H9 (cell line): ENCODE results near the gene CLEC14A. TPM values are rescaled to one million over a fixed set of nuclear protein-coding genes. Genes with fewer than 3 reads are reported as not detected.

Experiments
- DNase-seq: peaks from one replicate; pipeline ENCODE4 v3.0.0-alpha.2; 2017
- H2AFZ ChIP-seq: one replicate; pipeline ENCODE4 v1.6.1; 2013; ENCODE audit warnings: mild to moderate bottlenecking, low read length, control low read depth, moderate library complexity
- H2AK5ac ChIP-seq: 2 replicates; pipeline ENCODE4 v1.6.1; 2013; ENCODE audit warnings: low read length, control low read depth, mixed read lengths; ENCODE audit not compliant: insufficient read length
- H2BK120ac ChIP-seq: one replicate; pipeline ENCODE4 v1.6.1; 2013; ENCODE audit warnings: low read depth, mild to moderate bottlenecking, low read length, control low read depth, inconsistent platforms; ENCODE audit not compliant: poor library complexity, severe bottlenecking
- H2BK12ac ChIP-seq: 2 replicates; pipeline ENCODE4 v1.6.1; 2013; ENCODE audit warnings: low read length, control low read depth, mixed read lengths, low read depth; ENCODE audit not compliant: insufficient read length
- H2BK15ac ChIP-seq: 2 replicates; pipeline ENCODE4 v1.6.1; 2013; ENCODE audit warnings: low read depth, low read length, control low read depth
- H2BK20ac ChIP-seq: one replicate; pipeline ENCODE4 v1.6.1; 2013; ENCODE audit warnings: low read depth, mild to moderate bottlenecking, low read length, control low read depth, inconsistent platforms; ENCODE audit not compliant: poor library complexity, severe bottlenecking
- H2BK5ac ChIP-seq: 2 replicates; pipeline ENCODE4 v1.6.1; 2013; ENCODE audit warnings: low read length, control low read depth, mixed read lengths; ENCODE audit not compliant: insufficient read length
- H3K14ac ChIP-seq: 2 replicates; pipeline ENCODE4 v1.6.1; 2013; ENCODE audit warnings: low read length, control low read depth; ENCODE audit not compliant: insufficient read depth
- H3K18ac ChIP-seq: 2 replicates; pipeline ENCODE4 v1.6.1; 2013; ENCODE audit warnings: low read depth, mild to moderate bottlenecking, mixed read lengths, low read length, control low read depth; ENCODE audit not compliant: insufficient read length
- H3K23ac ChIP-seq: 2 replicates; pipeline ENCODE4 v1.6.1; 2013; ENCODE audit warnings: low read length, control low read depth, mixed read lengths, low read depth; ENCODE audit not compliant: insufficient read length
- H3K23me2 ChIP-seq: 2 replicates; pipeline ENCODE4 v1.6.1; 2013; ENCODE audit warnings: low read depth, mild to moderate bottlenecking, mixed read lengths, low read length, control low read depth; ENCODE audit not compliant: insufficient read length, poor library complexity, severe bottlenecking
- H3K27ac ChIP-seq: 2 replicates; pipeline ENCODE4 v1.5.1; 2013; ENCODE audit warnings: low read length, control low read depth, mixed read lengths, low read depth; ENCODE audit not compliant: insufficient read length
- H3K27me3 ChIP-seq: 2 replicates; pipeline ENCODE4 v1.6.1; 2013; ENCODE audit warnings: low read length, control low read depth, inconsistent platforms; ENCODE audit not compliant: insufficient read depth
- H3K4ac ChIP-seq: 2 replicates; pipeline ENCODE4 v1.6.1; 2013; ENCODE audit warnings: low read depth, mild to moderate bottlenecking, control low read depth, inconsistent platforms, low read length, moderate library complexity
- H3K4me1 ChIP-seq: 2 replicates; pipeline ENCODE4 v1.6.1; 2013; ENCODE audit warnings: low read length, control low read depth, inconsistent platforms; ENCODE audit not compliant: insufficient read depth
- H3K4me2 ChIP-seq: 2 replicates; pipeline ENCODE4 v1.6.1; 2013; ENCODE audit warnings: low read length, control low read depth, mixed read lengths; ENCODE audit not compliant: insufficient read length, insufficient read depth
- H3K56ac ChIP-seq: 2 replicates; pipeline ENCODE4 v1.6.1; 2013; ENCODE audit warnings: low read depth, mild to moderate bottlenecking, mixed read lengths, low read length, control low read depth; ENCODE audit not compliant: insufficient read length
- H3K79me1 ChIP-seq: 2 replicates; pipeline ENCODE4 v1.6.1; 2013; ENCODE audit warnings: low read depth, mild to moderate bottlenecking, moderate library complexity, low read length, control low read depth, inconsistent platforms; ENCODE audit not compliant: insufficient read depth, poor library complexity, severe bottlenecking
- H3K79me2 ChIP-seq: 2 replicates; pipeline ENCODE4 v1.6.1; 2013; ENCODE audit warnings: low read length, control low read depth, inconsistent platforms; ENCODE audit not compliant: insufficient read depth
- H3K9ac ChIP-seq: 2 replicates; pipeline ENCODE4 v1.6.1; 2013; ENCODE audit warnings: low read length, control low read depth, mixed read lengths; ENCODE audit not compliant: insufficient read length; ENCODE audit errors: extremely low read depth
- H3K9me3 ChIP-seq: one replicate; pipeline ENCODE4 v1.6.1; 2013; ENCODE audit warnings: low read depth, low read length, inconsistent platforms; ENCODE audit not compliant: control insufficient read depth
- H3T11ph ChIP-seq: one replicate; pipeline ENCODE4 v1.6.1; 2013; ENCODE audit warnings: mild to moderate bottlenecking, low read length, control low read depth, inconsistent platforms
- H4K20me1 ChIP-seq: one replicate; pipeline ENCODE4 v1.6.1; 2013; ENCODE audit not compliant: control insufficient read depth, insufficient read length, insufficient read depth
- H4K5ac ChIP-seq: 2 replicates; pipeline ENCODE4 v1.6.1; 2013; ENCODE audit warnings: low read depth, mild to moderate bottlenecking, mixed read lengths, low read length, control low read depth; ENCODE audit not compliant: insufficient read length
- H4K8ac ChIP-seq: replicated peaks from 2 replicates; pipeline ENCODE4 v1.6.1; 2013; ENCODE audit warnings: low read length, control low read depth, mixed read lengths, low read depth; ENCODE audit not compliant: insufficient read length
- H4K91ac ChIP-seq: 2 replicates; pipeline ENCODE4 v1.6.1; 2013; ENCODE audit warnings: low read depth, mild to moderate bottlenecking, moderate library complexity, mixed read lengths, low read length, control low read depth; ENCODE audit not compliant: insufficient read length
- H3K27ac Mint-ChIP-seq, 3 experiments: 2 replicates in 2 of 3; 3 replicates in 1 of 3; pipeline ENCODE4 v1.8.0; 2020 to 2021; ENCODE audit warnings: mixed read lengths in 3 of 3, mild to moderate bottlenecking in 1 of 3, moderate library complexity in 1 of 3
- H3K27me3 Mint-ChIP-seq: 2 replicates; pipeline ENCODE4 v1.8.0; 2021; ENCODE audit warnings: low read depth, mild to moderate bottlenecking, moderate library complexity, mixed read lengths
- H3K36me3 Mint-ChIP-seq, 3 experiments: 2 replicates in 2 of 3; 3 replicates in 1 of 3; pipeline ENCODE4 v1.8.0; 2020 to 2021; ENCODE audit warnings: low read depth in 3 of 3, mixed read lengths in 3 of 3; ENCODE audit not compliant: insufficient read depth in 1 of 3
- H3K4me1 Mint-ChIP-seq, 2 experiments: 2 replicates each; pipeline ENCODE4 v1.8.0; 2020; ENCODE audit warnings: mixed read lengths in 2 of 2
- H3K4me3 Mint-ChIP-seq, 2 experiments: 2 replicates in 1 of 2; 3 replicates in 1 of 2; pipeline ENCODE4 v1.8.0; 2020 to 2021; ENCODE audit warnings: mild to moderate bottlenecking in 2 of 2, mixed read lengths in 2 of 2, moderate library complexity in 1 of 2
- H3K9me3 Mint-ChIP-seq, 2 experiments: 2 replicates in 1 of 2; 3 replicates in 1 of 2; pipeline ENCODE4 v1.8.0; 2020; ENCODE audit warnings: mild to moderate bottlenecking in 2 of 2, mixed read lengths in 2 of 2, moderate library complexity in 1 of 2
- WGBS: extraction: QIAGEN DNeasy Blood & Tissue Kit; methylation state at CpG from one replicate; pipeline ENCODE4 v1.1.7; 2013; ENCODE audit warnings: missing lambda C conversion rate, low lambda C conversion rate, mixed read lengths; ENCODE audit not compliant: insufficient read length; ENCODE audit errors: extremely low coverage; 5-methylcytosine and 5-hydroxymethylcytosine counted together
- total RNA-seq: library from RNA; stranded (reverse); gene quantifications from 2 replicates; pipeline ENCODE4 v1.2.1, GENCODE V29; 2021
- TF ChIP-seq, protein P1 (sequence below): fragments of 200-600 bp; sonication (generic); conservative IDR thresholded peaks from 3 replicates; pipeline ENCODE4 v1.8.0; 2021; ENCODE audit warnings: antibody characterized with exemption, mild to moderate bottlenecking

Gene CLEC14A
- total RNA-seq, 1 experiment from 2014 or later: not detected

- peaks cover 19% of the 10 kb centered on the region for H3K23me2 ChIP-seq
- H4K91ac ChIP-seq: no peak overlapping the region
- Mint-ChIP-seq H3K27ac (no peak overlapping the region), H3K4me3 (peak overlapping the region; percentile 50 to 83), H3K9me3 (peaks cover 13 to 18% of the 10 kb centered on the region in 2 experiments), H3K4me1 (peaks cover 25 to 39% of the 10 kb centered on the region in 2 experiments), H3K36me3 (peaks cover 0 to 6% (median 0%) of the 10 kb centered on the region in 3 experiments; a peak in 3 of 7 replicates), H3K27me3 (peaks cover 85% of the 10 kb centered on the region)
- no peak overlapping the region for H4K5ac ChIP-seq
- no peak overlapping the region for H3K4ac ChIP-seq
- no peak overlapping the region for H3T11ph ChIP-seq
- no peak overlapping the region for H2BK5ac ChIP-seq
- no peaks in the 10 kb centered on the region for H3K79me2 ChIP-seq
- H2BK12ac ChIP-seq: no peak overlapping the region
- WGBS: no CpG with 5 or more reads among the region's 59 CpGs
- H4K8ac ChIP-seq: no peak overlapping the region
- H3K4me2 ChIP-seq: peak overlapping the region; percentile 62
- no peak overlapping the region for H3K27ac ChIP-seq
- no peaks in the 10 kb centered on the region for H3K79me1 ChIP-seq
- H3K4me1 ChIP-seq: no peaks in the 10 kb centered on the region
- no peaks in the 10 kb centered on the region for H4K20me1 ChIP-seq
- no peak overlapping the region for H2BK20ac ChIP-seq
- H2BK120ac ChIP-seq: no peak overlapping the region
- H3K18ac ChIP-seq: no peak overlapping the region
- H2BK15ac ChIP-seq: no peak overlapping the region
- H3K14ac ChIP-seq: no peak overlapping the region
- TF ChIP-seq, protein P1, sequence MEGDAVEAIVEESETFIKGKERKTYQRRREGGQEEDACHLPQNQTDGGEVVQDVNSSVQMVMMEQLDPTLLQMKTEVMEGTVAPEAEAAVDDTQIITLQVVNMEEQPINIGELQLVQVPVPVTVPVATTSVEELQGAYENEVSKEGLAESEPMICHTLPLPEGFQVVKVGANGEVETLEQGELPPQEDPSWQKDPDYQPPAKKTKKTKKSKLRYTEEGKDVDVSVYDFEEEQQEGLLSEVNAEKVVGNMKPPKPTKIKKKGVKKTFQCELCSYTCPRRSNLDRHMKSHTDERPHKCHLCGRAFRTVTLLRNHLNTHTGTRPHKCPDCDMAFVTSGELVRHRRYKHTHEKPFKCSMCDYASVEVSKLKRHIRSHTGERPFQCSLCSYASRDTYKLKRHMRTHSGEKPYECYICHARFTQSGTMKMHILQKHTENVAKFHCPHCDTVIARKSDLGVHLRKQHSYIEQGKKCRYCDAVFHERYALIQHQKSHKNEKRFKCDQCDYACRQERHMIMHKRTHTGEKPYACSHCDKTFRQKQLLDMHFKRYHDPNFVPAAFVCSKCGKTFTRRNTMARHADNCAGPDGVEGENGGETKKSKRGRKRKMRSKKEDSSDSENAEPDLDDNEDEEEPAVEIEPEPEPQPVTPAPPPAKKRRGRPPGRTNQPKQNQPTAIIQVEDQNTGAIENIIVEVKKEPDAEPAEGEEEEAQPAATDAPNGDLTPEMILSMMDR: peak; percentile 19; the same call in 1 of the 3 replicates
- no peaks in the 10 kb centered on the region for H3K9me3 ChIP-seq
- DNase-seq: peak; percentile 60
- peaks cover 65% of the 10 kb centered on the region for H3K27me3 ChIP-seq
- H3K23ac ChIP-seq: no peak overlapping the region
- H3K9ac ChIP-seq: no peak overlapping the region
- H2AFZ ChIP-seq: no peak overlapping the region
- H2AK5ac ChIP-seq: no peak overlapping the region
- no peak overlapping the region for H3K56ac ChIP-seq
Measured at GRCh38 chr14:38208618-38209562, 47.0 kb downstream of the CLEC14A start.
